Upper lobe of left lung (tissue), 4 donors: ENCODE results near the gene DHODH.

Experiments used
- EP300 ChIP-seq, 4 donors: sonication (generic); formaldehyde crosslinking; IDR thresholded peaks; one replicate each; pipeline ENCODE4 v1.5.1; 2017; ENCODE audit warnings: antibody characterized with exemption in 4 of 4, control low read depth in 2 of 4
- POLR2A ChIP-seq, 4 donors: fragments of 450-650 bp; IDR thresholded peaks; one replicate each; pipeline ENCODE4 v1.5.1; 2016 to 2017; ENCODE audit warnings: antibody characterized with exemption in 4 of 4, mild to moderate bottlenecking in 2 of 4
- TF ChIP-seq, protein P1 (sequence below), 6 experiments: fragments of 450-650 bp in 4 of 6; fragments of 200-600 bp in 2 of 6; sonication (generic) in 2 of 6; IDR thresholded peaks; one replicate each; pipeline ENCODE4 v1.5.1; 2016 to 2019; ENCODE audit warnings: antibody characterized with exemption in 6 of 6

- TF ChIP-seq POLR2A (IDR thresholded peaks at IDR 0.05) (no peak), EP300 (IDR thresholded peaks at IDR 0.05) (no peak)
- TF ChIP-seq, protein P1, sequence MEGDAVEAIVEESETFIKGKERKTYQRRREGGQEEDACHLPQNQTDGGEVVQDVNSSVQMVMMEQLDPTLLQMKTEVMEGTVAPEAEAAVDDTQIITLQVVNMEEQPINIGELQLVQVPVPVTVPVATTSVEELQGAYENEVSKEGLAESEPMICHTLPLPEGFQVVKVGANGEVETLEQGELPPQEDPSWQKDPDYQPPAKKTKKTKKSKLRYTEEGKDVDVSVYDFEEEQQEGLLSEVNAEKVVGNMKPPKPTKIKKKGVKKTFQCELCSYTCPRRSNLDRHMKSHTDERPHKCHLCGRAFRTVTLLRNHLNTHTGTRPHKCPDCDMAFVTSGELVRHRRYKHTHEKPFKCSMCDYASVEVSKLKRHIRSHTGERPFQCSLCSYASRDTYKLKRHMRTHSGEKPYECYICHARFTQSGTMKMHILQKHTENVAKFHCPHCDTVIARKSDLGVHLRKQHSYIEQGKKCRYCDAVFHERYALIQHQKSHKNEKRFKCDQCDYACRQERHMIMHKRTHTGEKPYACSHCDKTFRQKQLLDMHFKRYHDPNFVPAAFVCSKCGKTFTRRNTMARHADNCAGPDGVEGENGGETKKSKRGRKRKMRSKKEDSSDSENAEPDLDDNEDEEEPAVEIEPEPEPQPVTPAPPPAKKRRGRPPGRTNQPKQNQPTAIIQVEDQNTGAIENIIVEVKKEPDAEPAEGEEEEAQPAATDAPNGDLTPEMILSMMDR (IDR thresholded peaks at IDR 0.05) = no peak
These were observed 37.0 kb upstream of the DHODH start for GRCh38 chr16:71971571-71971970.
